Stimulated activated CD4-positive, alpha-beta T cell treated with anti-CD3 and anti-CD28 coated beads, TNF-alpha, amount 100 ng/mL, for 4 hours (primary cell): ENCODE data around the gene NPIPA3.
"Not testable (repeated sequence)": the region's sequence is repeated elsewhere in the genome, so short reads cannot be mapped to it uniquely, and the experiment has no call there.

Experiments used
- DNase-seq, 3 experiments: peaks; one replicate each; pipeline ENCODE4 v3.0.0-alpha.2; 2020; ENCODE audit warnings: low read depth in 3 of 3

The NPIPA3 gene

GRCh38 chr16:14703156-14704011 lies at the start of gene NPIPA3:
Gene NPIPA3 (plus strand): TSS chr16:14703411. CDS start chr16:14708944, 5,533 bp downstream.
- not testable (repeated sequence) for DNase-seq

- no peak for DNase-seq
Measured at GRCh38 chr16:14658063-14658462, 45.1 kb upstream of the NPIPA3 start.

- DNase-seq, result no peak
Measured at GRCh38 chr16:14667347-14668266, 35.6 kb upstream of the NPIPA3 start.

GRCh38 chr16:14668556-14669223 lies 34.5 kb upstream of the NPIPA3 start:
- no peak for DNase-seq

GRCh38 chr16:14669776-14670175 lies 33.4 kb upstream of the NPIPA3 start:
- DNase-seq, result no peak

GRCh38 chr16:14672403-14672971 lies 30.7 kb upstream of the NPIPA3 start:
- no peak for DNase-seq

- DNase-seq, result no peak
Measured at GRCh38 chr16:14676633-14677032, 26.6 kb upstream of the NPIPA3 start.

- DNase-seq, result no peak
Measured at GRCh38 chr16:14677627-14678026, 25.6 kb upstream of the NPIPA3 start.

GRCh38 chr16:14678748-14679497 lies 24.3 kb upstream of the NPIPA3 start:
- no peak for DNase-seq

GRCh38 chr16:14680396-14680795 lies 22.8 kb upstream of the NPIPA3 start:
- DNase-seq, result not testable (repeated sequence)

GRCh38 chr16:14681115-14681514 lies 22.1 kb upstream of the NPIPA3 start:
- DNase-seq, result no peak

GRCh38 chr16:14682121-14682520 lies 21.1 kb upstream of the NPIPA3 start:
- DNase-seq, result no peak

- DNase-seq, result not testable (repeated sequence)
Measured at GRCh38 chr16:14685870-14686793, 17.1 kb upstream of the NPIPA3 start.

- not testable (repeated sequence) for DNase-seq
Measured at GRCh38 chr16:14694129-14694528, 9.1 kb upstream of the NPIPA3 start, which contains the start of gene PLA2G10. Gene PLA2G10 (minus strand): TSS chr16:14694308. CDS start chr16:14694229, 79 bp downstream.

- not testable (repeated sequence) for DNase-seq
Measured at GRCh38 chr16:14701859-14702258, 1.4 kb upstream of the NPIPA3 start.

- not testable (repeated sequence) for DNase-seq
Measured at GRCh38 chr16:14702672-14703071, 539 bp upstream of the NPIPA3 start.

- DNase-seq, result not testable (repeated sequence)
Measured at GRCh38 chr16:14733233-14733632, 30.0 kb downstream of the NPIPA3 start.

GRCh38 chr16:14740832-14741385 lies 37.7 kb downstream of the NPIPA3 start:
- not testable (repeated sequence) for DNase-seq

- not testable (repeated sequence) for DNase-seq
Measured at GRCh38 chr16:14741794-14742193, 38.6 kb downstream of the NPIPA3 start.
